Measurements from ENCODE around the gene ISL1. TPM values are rescaled to one million over a fixed set of nuclear protein-coding genes. Genes with fewer than 3 reads are reported as not detected.

The ISL1 gene
- 0.03 and 0.20 TPM in 2 replicates for total RNA-seq

GRCh38 chr5:51383131-51384121 is at the start of gene ISL1:
Gene ISL1, plus strand, starts transcription at chr5:51383448. Its CDS starts 224 bp downstream, at chr5:51383672.

Measured in smooth muscle cell of the pulmonary artery (primary cell).